Peyer's patch (tissue), 4 donors: ENCODE measurements around the gene PTGIR.

Experiments
- CTCF ChIP-seq, 6 experiments: fragments of 450-650 bp in 4 of 6; fragments of 200-600 bp in 2 of 6; sonication (generic) in 1 of 6; IDR thresholded peaks; one replicate each; pipeline ENCODE4 v1.5.1; 2017 to 2019; ENCODE audit warnings: antibody characterized with exemption in 6 of 6, mild to moderate bottlenecking in 3 of 6, moderate library complexity in 1 of 6
- POLR2A ChIP-seq, 2 donors: fragments of 450-650 bp; IDR thresholded peaks; one replicate each; pipeline ENCODE4 v1.5.1; 2017; ENCODE audit warnings: antibody characterized with exemption in 2 of 2, mild to moderate bottlenecking in 2 of 2, moderate library complexity in 2 of 2

DNA sequence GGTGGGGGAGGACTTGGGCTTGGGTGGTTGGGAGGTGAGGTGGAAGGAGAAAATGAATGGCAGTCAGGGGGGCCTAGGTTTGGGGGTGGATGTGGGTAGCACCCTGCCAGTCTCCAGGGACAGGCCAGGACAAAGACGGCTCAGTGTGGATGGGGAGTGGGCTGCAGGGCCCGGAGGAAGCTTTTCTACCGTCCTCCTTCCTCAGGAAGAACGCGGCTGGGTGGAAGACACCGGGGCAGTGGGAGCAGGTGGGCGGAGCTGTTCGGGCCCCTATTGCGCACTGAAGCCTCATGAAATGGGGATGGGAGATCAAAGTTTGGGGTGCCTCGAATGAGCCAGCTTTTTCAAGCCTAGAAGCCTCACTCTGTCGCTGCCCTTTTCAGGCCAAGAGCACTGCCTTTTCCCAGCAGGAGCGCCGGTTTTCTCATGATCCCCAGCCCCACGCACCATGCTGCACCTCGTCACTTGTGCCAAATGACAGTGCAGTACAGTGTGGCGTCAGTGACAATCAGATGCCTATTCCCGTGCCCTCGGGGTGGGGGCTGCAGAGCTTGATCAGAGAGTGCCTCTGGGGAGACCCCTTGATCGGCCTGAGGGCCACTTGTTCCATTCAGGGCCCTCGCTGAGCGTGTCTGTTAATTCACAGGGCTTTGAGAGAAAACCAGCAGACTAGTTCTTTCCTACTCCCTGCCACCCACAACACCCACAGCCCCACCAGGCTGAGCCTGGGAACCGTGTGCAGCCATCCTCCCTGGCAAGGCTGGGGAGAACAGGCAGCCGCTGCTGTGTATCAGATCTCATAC is 22.3 kb downstream of the PTGIR start:
- TF ChIP-seq CTCF (IDR thresholded peaks at IDR 0.05) (no peak), POLR2A (IDR thresholded peaks at IDR 0.05) (no peak)
